Measurements from ENCODE around the gene AR.

AR gene, protein sequence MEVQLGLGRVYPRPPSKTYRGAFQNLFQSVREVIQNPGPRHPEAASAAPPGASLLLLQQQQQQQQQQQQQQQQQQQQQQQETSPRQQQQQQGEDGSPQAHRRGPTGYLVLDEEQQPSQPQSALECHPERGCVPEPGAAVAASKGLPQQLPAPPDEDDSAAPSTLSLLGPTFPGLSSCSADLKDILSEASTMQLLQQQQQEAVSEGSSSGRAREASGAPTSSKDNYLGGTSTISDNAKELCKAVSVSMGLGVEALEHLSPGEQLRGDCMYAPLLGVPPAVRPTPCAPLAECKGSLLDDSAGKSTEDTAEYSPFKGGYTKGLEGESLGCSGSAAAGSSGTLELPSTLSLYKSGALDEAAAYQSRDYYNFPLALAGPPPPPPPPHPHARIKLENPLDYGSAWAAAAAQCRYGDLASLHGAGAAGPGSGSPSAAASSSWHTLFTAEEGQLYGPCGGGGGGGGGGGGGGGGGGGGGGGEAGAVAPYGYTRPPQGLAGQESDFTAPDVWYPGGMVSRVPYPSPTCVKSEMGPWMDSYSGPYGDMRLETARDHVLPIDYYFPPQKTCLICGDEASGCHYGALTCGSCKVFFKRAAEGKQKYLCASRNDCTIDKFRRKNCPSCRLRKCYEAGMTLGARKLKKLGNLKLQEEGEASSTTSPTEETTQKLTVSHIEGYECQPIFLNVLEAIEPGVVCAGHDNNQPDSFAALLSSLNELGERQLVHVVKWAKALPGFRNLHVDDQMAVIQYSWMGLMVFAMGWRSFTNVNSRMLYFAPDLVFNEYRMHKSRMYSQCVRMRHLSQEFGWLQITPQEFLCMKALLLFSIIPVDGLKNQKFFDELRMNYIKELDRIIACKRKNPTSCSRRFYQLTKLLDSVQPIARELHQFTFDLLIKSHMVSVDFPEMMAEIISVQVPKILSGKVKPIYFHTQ

GRCh38 chrX:67543818-67544217 is at the start of gene AR:
AR (plus strand) TSS chrX:67544021; CDS start chrX:67545147, 1,126 bp downstream.
- DNase-seq (ENCODE audit: low read depth, low spot score), result no peak

GRCh38 chrX:67500617-67501016 is 43.2 kb upstream of the AR start:
- no peak for DNase-seq (ENCODE audit: low read depth, low spot score)

GRCh38 chrX:67503004-67503403 is 40.8 kb upstream of the AR start:
- DNase-seq (ENCODE audit: low read depth, low spot score), result no peak

DNA sequence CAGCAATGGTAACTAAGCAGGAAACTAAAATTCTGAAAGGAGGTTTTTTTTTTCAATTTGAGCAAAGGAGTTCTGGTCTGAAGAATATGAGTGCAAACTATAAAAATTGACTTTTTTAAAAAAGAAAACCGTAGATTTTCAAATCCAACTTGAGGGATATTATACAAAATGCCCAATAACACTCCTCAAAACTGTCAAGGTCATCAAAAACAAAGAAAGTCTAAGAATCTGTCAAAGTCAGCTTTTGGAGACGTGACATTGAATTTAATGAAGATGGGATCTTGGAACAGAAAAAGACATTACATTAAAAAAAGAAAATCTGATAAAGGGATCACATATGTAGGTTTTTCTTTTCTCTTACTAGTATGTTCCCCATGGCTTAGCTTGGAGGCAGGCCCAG is 40.4 kb upstream of the AR start:
- no peak for DNase-seq (ENCODE audit: low read depth, low spot score)

GRCh38 chrX:67520671-67521070 is 23.1 kb upstream of the AR start:
- DNase-seq (ENCODE audit: low read depth, low spot score), result no peak

DNA sequence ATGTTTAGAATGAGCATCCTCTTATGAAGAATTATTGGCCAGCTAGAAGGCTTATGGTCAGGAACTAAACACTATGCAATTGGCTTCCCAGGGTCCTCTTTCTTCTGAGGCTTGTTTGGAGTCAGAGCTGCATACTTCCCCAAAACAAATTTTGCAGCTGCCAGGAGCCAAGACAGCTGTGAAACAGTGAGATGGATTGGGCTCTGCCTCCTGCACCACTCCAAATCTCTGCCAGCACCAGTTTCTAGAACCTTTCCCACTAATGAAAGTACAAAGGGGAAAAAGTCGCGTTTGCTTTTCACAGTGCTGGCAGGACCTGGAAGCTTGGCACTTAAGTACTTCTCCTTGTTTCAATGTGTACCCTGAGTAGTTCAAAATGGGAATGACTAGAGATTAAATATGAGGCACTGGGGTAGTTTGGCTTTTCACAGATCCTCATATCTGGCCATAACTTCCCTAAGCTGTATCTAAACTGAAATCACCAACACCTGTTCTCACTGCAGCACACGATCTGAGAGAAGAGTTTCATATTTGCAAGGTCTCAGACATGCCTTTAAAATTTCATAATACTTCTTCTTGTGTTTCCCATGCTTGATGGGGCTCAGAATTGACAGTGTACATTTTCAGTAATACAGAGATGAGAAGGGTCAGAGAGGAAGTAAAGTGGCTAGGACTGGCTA is 20.7 kb upstream of the AR start:
- no peak for DNase-seq (ENCODE audit: low read depth, low spot score)

DNA sequence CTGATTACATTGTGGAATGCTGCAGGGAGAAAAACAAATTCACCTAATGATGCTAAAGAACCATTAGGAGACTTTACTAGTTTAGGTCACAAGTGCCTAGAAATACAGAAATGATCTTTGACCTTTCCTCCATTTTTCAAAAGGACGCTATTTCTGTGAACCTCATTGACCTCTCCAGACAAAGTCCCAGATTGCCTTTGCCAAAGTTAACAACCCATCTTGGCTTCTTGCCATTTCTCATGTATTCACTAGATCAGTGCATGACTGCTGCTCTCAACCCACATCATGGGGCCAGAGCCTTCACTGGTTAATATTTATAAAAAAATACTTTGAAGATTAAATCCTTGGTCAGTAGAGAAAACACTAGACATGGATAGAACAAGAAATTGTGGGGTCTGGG is 19.9 kb upstream of the AR start:
- no peak for DNase-seq (ENCODE audit: low read depth, low spot score)

DNA sequence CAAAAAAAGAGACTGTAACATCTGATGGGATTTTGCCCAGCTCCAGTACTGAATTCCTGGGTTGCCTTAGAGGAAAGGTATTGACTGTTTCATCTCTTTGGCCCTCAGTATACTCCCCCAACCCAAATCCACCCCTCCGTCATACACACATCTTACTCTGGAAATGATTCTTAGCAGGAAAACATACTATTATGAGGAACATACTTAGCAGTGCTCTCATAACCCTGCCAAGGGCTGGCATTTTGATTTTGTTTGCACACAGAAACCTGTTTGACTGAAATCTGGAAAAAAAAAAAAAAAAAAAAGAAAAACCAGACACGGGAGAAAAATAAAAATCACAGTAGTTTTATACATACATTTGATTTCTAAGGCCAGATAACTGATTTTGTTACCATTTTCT is 19.4 kb upstream of the AR start:
- no peak for DNase-seq (ENCODE audit: low read depth, low spot score)

GRCh38 chrX:67524950-67525691 is 18.7 kb upstream of the AR start:
- no peak for DNase-seq (ENCODE audit: low read depth, low spot score)

- DNase-seq (ENCODE audit: low read depth, low spot score), result no peak
These were observed 7.3 kb upstream of the AR start for GRCh38 chrX:67536564-67536963.

DNA sequence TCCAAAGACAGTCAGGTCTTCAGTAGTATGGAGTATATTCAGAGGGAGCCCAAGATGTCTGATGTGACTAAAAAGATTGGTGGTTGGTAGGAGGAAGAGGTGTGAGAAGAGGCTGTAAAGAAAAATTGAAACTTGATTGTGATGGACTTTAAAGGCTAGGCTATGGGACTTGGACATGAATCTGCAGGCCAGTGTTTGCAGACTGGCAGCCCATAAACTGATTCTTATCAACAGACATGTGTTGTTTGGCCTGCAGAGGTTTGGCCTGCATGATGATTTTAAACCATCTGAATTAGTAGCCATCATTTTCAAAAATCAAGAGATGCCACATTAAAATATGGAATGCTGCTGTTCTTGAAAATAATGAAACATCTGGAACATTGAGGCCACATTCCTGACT is 5.4 kb upstream of the AR start:
- DNase-seq (ENCODE audit: low read depth, low spot score), result no peak

GRCh38 chrX:67544281-67545035 is 637 bp downstream of the AR start:
- DNase-seq (ENCODE audit: low read depth, low spot score), result peak; percentile 10

DNA sequence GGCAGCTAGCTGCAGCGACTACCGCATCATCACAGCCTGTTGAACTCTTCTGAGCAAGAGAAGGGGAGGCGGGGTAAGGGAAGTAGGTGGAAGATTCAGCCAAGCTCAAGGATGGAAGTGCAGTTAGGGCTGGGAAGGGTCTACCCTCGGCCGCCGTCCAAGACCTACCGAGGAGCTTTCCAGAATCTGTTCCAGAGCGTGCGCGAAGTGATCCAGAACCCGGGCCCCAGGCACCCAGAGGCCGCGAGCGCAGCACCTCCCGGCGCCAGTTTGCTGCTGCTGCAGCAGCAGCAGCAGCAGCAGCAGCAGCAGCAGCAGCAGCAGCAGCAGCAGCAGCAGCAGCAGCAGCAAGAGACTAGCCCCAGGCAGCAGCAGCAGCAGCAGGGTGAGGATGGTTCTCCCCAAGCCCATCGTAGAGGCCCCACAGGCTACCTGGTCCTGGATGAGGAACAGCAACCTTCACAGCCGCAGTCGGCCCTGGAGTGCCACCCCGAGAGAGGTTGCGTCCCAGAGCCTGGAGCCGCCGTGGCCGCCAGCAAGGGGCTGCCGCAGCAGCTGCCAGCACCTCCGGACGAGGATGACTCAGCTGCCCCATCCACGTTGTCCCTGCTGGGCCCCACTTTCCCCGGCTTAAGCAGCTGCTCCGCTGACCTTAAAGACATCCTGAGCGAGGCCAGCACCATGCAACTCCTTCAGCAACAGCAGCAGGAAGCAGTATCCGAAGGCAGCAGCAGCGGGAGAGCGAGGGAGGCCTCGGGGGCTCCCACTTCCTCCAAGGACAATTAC is 1.4 kb downstream of the AR start:
- peak; percentile 7 for DNase-seq (ENCODE audit: low read depth, low spot score)

DNA sequence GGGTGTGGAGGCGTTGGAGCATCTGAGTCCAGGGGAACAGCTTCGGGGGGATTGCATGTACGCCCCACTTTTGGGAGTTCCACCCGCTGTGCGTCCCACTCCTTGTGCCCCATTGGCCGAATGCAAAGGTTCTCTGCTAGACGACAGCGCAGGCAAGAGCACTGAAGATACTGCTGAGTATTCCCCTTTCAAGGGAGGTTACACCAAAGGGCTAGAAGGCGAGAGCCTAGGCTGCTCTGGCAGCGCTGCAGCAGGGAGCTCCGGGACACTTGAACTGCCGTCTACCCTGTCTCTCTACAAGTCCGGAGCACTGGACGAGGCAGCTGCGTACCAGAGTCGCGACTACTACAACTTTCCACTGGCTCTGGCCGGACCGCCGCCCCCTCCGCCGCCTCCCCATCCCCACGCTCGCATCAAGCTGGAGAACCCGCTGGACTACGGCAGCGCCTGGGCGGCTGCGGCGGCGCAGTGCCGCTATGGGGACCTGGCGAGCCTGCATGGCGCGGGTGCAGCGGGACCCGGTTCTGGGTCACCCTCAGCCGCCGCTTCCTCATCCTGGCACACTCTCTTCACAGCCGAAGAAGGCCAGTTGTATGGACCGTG is 2.2 kb downstream of the AR start:
- DNase-seq (ENCODE audit: low read depth, low spot score), result no peak

DNA sequence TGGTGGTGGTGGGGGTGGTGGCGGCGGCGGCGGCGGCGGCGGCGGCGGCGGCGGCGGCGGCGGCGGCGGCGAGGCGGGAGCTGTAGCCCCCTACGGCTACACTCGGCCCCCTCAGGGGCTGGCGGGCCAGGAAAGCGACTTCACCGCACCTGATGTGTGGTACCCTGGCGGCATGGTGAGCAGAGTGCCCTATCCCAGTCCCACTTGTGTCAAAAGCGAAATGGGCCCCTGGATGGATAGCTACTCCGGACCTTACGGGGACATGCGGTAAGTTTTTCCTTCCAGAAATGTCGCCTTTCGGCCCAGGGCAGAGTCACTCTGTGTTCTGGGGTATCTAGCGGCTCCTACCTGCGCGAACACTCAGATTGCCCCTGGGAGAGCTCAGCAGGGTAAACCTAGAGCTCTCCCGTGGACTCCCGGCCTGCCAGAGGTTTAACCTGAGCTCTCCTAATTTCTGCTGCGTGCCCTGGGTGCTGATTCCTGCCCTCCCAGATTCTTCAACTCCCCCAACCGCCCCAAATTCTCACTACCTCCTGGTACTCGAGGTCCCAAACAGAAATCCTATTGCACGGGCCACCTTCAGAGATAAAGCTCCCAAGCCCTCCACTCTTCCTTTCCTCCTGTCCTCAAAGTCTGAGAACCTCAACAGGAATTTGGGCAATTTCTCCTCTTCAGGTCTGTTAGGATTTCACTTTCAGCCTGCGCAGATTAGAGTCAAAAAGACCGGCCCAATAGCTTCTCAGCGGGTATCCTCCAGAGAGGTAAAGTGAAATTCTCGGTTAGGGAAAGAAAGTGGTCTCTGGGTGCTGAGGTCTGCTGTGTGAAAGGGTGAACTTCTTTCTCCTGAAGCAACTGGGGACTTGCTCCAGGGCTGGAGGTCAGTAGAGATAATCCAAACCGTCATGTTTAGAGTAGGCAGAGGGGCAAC is 2.9 kb downstream of the AR start:
- DNase-seq (ENCODE audit: low read depth, low spot score), result no peak

- no peak for DNase-seq (ENCODE audit: low read depth, low spot score)
These were observed 11.9 kb downstream of the AR start for GRCh38 chrX:67555578-67556203.

- DNase-seq (ENCODE audit: low read depth, low spot score), result no peak
These were observed 14.4 kb downstream of the AR start for GRCh38 chrX:67558267-67558666.

Data from brain pericyte (primary cell).